Stimulated activated CD4-positive, alpha-beta T cell treated with anti-CD3 and anti-CD28 coated beads, Interleukin-2, amount 100 ng/mL, for 4 hours (primary cell): ENCODE results near the gene HBE1.
"Not testable (repeated sequence)": the region's sequence is repeated elsewhere in the genome, so short reads cannot be mapped to it uniquely, and the experiment has no call there.

Experiments used
- DNase-seq: peaks from one replicate; pipeline ENCODE4 v3.0.0-alpha.2; 2020; ENCODE audit warnings: low read depth

The HBE1 gene

DNA sequence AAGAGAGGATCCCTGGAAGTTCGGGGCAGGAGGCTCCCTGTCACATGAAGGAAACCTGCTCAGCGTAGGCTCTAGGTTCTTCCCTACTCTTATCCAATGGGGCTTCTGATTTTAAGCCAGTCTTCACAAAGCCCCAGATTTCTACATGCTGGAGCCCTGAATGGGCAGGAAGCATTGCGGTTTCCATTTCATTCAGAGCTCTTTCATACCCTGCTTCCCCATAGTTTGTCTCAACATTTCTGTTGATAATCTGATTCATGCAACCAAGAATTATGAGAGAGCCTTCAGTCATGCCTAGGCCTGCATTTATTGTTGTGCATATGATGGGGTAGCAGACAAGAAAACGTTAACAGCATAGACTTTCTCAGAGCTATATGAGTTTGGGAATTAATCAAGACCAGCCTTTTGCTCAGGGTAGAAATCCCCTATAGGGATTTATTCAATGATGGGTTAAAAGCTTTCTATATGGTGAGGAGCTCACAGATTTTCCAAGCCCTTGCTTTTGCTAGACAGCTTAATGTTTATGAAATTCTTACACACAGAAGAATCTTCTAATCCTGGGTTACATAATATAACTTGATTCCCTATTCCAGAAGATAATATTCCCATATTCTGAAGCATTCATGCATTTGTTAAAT is 16.1 kb upstream of the HBE1 start:
- DNase-seq: no peak

DNA sequence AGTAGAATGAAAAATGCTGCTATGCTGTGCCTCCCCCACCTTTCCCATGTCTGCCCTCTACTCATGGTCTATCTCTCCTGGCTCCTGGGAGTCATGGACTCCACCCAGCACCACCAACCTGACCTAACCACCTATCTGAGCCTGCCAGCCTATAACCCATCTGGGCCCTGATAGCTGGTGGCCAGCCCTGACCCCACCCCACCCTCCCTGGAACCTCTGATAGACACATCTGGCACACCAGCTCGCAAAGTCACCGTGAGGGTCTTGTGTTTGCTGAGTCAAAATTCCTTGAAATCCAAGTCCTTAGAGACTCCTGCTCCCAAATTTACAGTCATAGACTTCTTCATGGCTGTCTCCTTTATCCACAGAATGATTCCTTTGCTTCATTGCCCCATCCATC is 14.9 kb upstream of the HBE1 start:
- no peak for DNase-seq

DNA sequence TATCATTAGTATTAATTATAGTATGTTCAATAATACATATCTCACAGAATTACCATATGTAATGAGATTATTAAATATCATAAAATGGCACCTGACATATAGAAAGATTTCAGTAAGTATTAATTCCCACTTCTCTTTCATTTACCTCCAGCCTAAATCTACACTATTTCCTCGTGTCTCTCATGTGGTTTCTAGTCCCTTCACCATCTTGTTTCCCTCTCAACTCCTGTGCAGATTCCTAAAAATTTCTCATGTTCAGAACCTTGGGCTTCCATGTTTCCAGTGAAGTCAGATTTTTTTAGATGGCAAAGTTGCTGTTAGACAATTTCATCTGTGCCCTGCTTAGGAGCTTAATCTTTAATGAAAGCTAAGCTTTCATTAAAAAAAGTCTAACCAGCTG is 14.1 kb upstream of the HBE1 start:
- DNase-seq: no peak

DNA sequence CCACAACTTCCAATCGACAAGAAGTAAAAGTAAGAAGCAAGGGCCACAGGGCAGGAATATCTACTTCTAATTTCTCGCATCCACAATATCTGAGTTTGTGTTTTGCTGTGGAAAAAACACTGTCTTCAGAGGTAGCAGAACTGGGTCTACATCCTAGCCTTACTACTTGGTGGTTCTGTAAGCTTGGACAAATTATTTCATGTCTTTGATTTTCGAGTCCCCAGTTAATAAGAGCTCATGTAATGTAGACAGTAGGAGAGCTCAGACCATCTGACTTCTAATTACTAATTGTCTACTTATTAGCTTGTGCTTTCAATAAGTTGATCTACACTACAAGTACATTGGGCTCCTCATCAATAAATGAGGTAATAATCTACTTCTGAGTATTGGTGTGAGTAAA is 13.3 kb upstream of the HBE1 start:
- DNase-seq: no peak

DNA sequence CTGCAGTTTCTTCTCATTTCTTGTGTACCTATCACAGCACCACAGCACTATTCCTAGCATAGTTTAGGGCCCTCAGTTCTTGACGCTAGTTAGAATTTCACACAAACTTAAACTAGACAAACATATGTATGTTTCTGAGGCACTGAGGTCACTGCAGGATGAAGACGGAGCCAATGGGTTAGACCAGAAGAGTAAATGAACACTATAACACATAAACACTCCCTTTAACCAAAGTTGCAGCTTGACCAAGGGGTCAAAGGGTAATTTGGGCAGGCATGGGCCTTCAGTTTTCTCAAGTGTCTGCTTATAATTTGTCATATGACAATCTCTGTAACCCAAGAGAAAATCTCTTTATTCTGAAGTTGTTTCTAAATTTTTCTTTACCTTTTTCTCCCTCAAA is 12.9 kb upstream of the HBE1 start:
- DNase-seq: no peak

DNA sequence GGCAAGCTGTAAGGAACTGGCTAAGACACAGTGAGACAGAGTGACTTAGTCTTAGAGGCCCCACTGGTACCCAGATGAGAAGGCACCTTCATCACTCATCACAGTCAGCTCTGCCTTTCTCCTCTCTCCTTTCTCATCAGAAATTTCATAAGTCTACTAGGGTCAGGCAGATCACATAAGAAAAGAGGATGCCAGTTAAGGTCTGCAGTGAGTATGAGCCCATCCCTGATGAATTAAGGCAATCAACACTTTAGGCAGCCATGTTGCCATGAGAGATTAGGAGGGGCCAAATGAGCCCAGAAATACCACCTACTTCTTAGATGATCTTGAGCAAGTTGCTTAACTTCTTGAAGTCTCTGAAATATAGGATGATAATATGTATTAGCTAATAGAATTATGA is 11.9 kb upstream of the HBE1 start:
- no peak for DNase-seq

DNA sequence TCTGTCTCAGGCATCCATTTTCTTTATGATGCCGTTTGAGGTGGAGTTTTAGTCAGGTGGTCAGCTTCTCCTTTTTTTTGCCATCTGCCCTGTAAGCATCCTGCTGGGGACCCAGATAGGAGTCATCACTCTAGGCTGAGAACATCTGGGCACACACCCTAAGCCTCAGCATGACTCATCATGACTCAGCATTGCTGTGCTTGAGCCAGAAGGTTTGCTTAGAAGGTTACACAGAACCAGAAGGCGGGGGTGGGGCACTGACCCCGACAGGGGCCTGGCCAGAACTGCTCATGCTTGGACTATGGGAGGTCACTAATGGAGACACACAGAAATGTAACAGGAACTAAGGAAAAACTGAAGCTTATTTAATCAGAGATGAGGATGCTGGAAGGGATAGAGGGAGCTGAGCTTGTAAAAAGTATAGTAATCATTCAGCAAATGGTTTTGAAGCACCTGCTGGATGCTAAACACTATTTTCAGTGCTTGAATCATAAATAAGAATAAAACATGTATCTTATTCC is 10.9 kb upstream of the HBE1 start:
- DNase-seq: peak; percentile 6

DNA sequence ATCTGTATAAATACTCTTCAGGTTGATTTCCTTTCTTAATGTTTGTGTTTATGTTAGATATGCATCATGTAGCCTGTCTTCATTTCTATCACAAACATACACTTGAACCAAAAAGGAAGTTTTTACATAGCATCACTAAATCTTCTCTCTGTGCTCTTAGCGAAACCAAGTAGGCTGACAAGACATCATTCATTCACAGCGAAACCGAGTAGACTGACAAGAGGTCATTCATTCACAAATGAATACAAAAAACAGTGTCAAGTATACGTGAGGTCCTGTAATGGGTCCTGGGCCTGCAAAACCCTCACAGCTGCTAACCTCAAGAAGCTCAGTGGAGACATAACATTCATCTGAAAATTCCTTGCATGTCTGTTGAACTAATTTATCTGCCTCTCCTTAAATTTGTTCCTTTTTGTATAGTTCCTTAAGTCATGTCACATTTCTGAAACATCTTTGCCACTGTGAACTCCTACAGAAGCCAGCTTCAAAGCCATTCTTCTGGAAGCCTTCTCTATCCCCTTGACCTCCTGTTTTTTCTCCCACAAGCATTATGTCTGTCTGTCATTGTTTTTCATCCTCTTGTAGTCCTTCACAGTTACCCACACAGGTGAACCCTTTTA is 9.8 kb upstream of the HBE1 start:
- DNase-seq: no peak

DNA sequence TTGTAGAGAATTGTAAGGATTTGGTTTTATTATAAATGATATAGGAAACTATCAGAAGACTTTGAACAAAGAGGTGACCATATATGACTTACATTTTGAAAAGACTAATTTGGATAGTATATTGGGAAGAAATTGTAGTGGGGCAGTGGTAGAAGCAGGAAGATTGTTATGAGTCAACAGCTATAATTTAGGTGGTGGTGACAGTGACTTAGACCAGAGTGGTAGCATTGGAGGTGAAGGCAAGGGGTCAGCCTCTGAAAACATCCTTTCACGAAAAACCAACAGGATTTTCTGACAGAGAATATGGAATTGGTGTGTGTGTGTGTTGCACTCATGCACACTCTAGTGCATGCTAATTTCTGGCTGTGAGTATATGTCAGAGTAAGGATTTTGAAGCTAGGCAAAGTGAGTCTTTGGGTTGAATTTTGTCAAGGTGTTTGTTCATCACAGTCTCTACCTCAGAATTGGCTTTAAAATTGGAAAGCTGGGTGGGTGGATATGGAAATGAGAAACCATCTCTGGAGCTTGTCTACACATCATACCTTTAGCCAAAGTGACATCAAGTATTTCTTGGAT is 8.2 kb upstream of the HBE1 start:
- DNase-seq: no peak

DNA sequence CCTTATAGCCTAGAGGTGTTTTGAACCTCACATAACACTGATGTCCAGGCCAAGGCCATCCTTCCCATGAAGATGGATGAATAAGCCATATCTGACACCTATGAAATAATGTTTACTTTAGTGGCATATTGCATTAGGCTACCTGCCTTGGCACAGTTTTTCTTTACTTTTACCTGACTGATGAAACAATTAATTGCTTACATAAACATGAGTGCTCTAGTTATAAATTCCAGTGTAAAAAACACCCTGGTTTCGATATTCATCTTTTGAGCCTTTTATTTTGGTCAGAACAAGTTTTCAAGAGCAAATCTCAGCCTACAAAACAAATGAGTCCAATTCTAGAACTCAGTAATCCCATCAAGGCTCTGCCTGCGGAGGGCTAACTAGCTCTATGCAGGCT is 7.0 kb upstream of the HBE1 start:
- DNase-seq: no peak

DNA sequence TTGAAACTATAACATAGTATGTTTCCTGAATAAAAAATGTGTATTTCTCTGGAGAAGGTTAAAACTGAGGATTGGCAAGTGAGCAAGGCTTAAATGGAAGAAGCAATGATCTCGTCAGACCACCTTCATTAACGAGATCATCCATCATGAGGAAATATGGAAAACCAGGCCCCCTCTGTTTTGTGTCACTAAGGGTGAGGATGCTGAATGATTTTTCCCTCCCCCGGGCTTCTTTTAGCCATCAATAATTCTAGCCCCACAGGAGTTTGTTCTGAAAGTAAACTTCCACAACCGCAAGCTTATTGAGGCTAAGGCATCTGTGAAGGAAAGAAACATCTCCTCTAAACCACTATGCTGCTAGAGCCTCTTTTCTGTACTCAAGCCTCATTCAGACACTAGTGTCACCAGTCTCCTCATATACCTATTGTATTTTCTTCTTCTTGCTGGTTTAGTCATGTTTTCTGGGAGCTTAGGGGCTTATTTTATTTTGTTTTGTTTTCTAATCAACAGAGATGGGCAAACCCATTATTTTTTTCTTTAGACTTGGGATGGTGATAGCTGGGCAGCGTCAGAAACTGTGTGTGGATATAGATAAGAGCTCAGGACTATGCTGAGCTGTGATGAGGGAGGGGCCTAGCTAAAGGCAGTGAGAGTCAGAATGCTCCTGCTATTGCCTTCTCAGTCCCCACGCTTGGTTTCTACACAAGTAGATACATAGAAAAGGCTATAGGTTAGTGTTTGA is 5.8 kb upstream of the HBE1 start:
- no peak for DNase-seq

DNA sequence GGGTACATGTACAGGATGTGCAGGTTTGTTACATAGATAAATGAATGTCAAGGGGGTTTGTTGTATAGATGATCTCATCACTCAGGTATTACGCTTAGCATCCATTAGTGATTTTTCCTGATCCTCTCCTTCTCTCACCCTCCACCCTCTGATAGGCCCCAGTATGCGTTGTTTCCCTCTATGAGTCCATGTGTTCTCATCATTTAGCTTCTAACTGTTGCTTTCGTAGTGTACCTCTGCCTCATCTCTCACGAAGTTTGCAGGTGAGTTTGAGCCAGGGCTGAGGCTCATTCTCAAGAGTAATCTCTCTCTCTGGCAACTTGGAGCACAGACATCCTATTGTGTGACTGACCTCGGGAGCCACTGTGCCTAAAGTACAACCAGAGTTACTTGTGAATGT is 4.7 kb upstream of the HBE1 start:
- no peak for DNase-seq

DNA sequence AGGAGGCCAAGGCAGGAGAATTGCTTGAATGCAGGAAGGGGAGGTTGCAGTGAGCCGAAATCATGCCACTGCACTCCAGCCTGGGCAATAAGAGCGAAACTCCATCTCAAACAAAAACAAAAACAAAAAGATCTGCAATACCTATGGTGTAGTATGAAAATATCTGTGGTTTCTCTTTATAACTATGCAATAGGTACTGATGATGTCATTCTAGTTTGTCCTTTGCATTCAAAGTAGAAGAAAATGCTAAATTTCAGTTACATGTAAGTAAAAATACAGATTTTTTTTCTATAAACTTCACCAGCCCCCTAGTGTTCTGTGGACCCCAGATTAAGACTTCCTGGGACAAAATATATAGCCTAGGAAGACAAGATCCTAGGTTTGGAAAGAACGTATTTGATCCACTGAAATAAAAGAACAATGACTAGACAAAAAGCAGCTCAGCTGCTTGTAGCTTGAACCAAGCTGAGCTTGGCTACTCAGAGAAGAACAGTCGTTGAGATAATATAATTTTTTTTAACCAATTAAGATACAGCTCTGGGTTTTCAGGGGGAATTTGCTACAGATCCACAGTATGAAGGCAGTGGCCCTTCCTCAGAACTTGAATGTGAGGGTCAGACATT is 2.8 kb upstream of the HBE1 start:
- no peak for DNase-seq

DNA sequence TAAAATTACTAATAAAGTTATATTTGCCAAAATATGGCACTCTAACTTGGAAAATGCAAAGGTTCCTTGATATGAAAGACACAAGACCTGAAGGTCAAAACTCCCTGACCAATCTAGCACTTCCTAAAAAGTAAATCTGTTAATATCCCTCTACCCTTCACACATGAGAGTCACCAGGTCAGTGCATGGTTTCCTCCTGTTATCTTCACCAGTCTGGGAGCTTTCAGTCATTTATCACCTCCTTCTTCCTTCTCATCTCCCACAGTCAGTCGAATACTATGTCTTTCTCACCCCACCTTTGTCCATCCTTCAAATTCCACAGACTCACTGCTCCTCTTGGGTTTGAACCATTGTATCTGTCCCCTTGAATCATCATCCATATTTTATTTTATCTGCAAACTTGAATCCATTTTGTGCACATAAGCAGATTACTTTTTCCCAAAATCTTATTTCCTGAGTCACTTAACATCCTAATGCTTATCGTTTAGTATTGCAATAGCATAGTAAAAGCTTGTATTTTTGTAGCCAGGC is 2.6 kb downstream of the HBE1 start:
- no peak for DNase-seq

DNA sequence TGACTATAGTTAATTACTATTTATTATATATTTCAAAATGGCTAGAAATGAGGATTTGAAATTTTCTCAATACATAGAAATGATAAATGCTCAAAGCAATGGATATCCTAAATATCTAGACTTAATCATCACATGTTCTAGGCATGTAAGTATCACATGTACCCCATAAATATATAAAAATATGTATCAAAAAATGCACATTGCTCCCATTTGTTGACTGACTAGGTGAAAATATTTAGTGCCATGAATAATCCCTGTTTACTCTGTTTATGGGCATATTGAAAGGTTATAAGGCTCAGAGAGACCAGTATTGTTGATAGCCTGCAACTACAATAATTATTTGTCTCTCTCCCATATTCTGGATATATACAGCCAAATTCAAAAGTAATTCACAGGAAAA is 3.1 kb downstream of the HBE1 start:
- DNase-seq: no peak

DNA sequence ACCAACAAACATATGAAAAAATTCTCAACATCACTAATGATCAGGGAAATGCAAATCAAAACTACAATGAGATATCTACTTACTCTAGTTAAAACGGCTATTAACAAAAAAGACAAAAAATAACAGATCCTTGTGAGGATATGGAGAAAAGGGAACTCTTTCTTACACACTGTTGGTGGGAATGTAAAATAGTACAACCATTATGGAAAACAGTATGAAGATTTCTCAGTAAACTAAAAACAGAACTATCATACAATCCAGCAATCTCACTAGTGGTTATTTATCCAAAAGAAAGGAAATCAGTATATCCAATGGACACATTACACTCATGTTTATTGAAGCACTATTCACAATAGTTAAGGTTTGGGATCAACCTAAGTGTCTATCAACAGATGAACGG is 3.9 kb downstream of the HBE1 start:
- no peak for DNase-seq

DNA sequence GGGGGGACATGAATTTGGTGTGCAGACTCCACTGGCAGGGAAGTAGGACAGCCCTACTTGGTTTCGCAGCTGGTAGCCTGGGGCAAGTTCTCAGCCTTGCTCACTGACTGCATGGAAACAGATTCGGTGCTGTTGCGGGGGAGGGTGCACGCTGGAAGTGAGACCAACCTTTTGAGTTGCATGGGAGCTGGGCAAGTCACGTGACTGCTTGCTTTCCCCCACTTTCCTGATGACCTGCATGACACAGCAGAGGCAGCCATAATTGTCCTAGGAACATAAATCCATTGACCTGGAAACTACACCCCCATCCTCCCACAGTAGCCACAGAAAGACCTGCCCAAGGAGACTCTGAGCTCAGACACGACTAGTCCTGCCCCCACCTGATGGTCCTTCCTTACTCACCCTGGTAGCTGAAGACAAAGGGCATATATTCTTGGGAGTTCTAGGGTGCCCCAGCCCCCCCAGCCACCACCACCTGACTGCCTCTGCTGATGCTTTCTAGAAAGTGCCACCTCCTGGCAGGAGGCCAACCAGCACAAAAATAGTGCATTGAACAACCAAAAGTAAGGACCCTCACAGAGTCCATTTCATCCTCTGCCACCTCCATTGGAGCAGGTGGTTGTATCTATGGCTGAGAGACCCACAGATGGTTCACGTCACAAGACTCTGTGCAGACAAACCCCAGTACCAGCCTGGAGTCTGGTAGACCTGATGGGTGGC is 11.0 kb downstream of the HBE1 start:
- no peak for DNase-seq

DNA sequence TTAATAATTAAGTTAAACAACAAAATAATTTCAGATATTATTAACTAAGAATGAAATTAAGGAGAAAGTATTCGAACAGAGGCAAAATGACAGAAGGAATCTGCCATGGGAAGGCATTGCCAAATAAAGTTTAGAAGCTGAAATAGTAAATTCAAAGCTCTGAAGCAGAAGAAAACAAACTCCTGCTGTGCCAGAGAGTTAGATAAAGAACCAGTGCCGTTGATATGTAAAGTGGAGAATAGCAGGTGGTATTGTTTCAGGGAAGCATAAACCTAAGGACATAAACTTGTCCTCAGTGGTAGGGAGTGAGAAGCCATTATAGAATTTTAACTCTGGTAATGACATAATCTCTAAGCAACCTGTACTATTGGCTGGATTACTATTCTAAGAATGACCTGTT is 12.4 kb downstream of the HBE1 start:
- DNase-seq: no peak

DNA sequence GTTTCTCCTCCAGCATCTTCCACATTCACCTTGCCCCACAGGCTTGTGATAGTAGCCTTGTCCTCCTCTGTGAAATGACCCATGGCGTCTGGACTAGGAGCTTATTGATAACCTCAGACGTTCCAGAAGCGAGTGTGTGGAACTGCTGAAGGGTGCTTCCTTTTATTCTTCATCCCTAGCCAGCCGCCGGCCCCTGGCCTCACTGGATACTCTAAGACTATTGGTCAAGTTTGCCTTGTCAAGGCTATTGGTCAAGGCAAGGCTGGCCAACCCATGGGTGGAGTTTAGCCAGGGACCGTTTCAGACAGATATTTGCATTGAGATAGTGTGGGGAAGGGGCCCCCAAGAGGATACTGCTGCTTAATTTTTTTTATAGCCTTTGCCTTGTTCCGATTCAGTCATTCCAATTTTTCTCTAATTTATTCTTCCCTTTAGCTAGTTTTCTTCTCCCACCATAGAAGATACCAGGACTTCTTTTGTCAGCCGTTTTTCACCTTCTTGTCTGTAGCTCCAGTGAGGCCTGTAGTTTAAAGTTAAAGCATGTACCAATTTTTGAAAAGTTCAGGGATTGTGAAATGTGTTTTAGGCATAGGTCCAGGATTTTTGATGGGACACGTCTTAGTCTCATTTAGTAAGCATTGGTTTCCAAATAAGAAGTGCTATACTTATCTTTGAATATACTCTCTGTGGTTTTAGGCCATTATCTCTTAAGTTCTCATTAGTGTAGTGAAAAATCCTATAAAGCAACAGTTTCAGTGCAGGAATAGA is 14.9 kb downstream of the HBE1 start, which contains the start of gene HBG2:
TSS of gene HBG2 (minus strand) at position 136 of the 768 bp plus-strand sequence. CDS start at position 83, 53 bp downstream.
- not testable (repeated sequence) for DNase-seq

DNA sequence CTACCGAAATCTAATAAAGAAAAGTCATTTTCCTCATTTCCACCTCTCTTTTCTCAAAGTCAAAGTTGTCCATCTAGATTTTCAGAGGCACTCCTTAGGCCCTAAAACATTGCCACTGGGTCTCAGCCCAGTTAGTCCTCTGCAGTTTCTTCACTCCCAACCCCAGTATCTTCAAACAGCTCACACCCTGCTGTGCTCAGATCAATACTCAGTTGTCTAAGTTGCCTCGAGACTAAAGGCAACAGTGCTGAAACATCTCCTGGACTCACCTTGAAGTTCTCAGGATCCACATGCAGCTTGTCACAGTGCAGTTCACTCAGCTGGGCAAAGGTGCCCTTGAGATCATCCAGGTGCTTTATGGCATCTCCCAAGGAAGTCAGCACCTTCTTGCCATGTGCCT is 15.7 kb downstream of the HBE1 start:
- not testable (repeated sequence) for DNase-seq

DNA sequence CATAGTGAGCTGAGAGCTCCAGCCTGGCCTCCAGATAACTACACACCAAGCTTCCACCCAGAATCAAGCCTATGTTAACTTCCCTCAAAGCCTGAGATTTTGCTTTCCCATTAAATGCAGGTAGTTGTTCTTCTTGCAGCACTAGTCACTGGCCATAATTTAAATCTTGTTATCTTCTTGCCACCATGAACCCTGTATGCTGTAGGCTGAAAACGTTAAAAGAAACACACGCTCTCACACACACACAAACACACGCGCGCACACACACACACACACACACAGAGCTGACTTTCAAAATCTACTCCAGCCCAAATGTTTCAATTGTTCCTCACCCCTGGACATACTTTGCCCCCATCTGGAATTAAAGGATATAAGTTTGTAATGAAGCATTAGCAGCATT is 16.3 kb downstream of the HBE1 start:
- not testable (repeated sequence) for DNase-seq
